GM23248 (cell line): ENCODE data around the gene COG5. TPM values are rescaled to one million over a fixed set of nuclear protein-coding genes. Genes with fewer than 3 reads are reported as not detected.

ENCODE experiments used
- DNase-seq: peaks from one replicate; pipeline ENCODE4 v3.0.0-alpha.2; 2015
- H2AFZ ChIP-seq: fragments of 200-600 bp; sonication (generic); 2 replicates; pipeline ENCODE4 v1.6.1; 2016; ENCODE audit warnings: antibody characterized with exemption
- H3F3A ChIP-seq: fragments of 200-600 bp; sonication (generic); 2 replicates; pipeline ENCODE4 v1.6.1; 2016; ENCODE audit warnings: mild to moderate bottlenecking, antibody characterized with exemption, mixed run types; ENCODE audit not compliant: insufficient read depth
- H3K27ac ChIP-seq: fragments of 200-600 bp; sonication (generic); 2 replicates; pipeline ENCODE4 v1.5.1; 2016; ENCODE audit warnings: mild to moderate bottlenecking
- H3K27me3 ChIP-seq: fragments of 200-600 bp; sonication (generic); replicated peaks from 2 replicates; pipeline ENCODE4 v1.6.1; 2016; ENCODE audit warnings: mild to moderate bottlenecking; ENCODE audit not compliant: insufficient read depth
- H3K36me3 ChIP-seq: fragments of 200-600 bp; sonication (generic); 2 replicates; pipeline ENCODE4 v1.6.1; 2016; ENCODE audit warnings: low read depth, mild to moderate bottlenecking
- H3K4me1 ChIP-seq: fragments of 200-600 bp; sonication (generic); 2 replicates; pipeline ENCODE4 v1.6.1; 2016; ENCODE audit warnings: mild to moderate bottlenecking; ENCODE audit not compliant: insufficient read depth
- H3K4me2 ChIP-seq: fragments of 200-600 bp; sonication (generic); one replicate; pipeline ENCODE4 v1.6.1; 2016; ENCODE audit warnings: mild to moderate bottlenecking; ENCODE audit not compliant: unreplicated experiment
- H3K4me3 ChIP-seq: fragments of 200-600 bp; sonication (generic); 2 replicates; pipeline ENCODE4 v1.5.1; 2016; ENCODE audit warnings: mild to moderate bottlenecking
- H3K79me2 ChIP-seq: fragments of 200-600 bp; sonication (generic); 2 replicates; pipeline ENCODE4 v1.6.1; 2016; ENCODE audit warnings: mild to moderate bottlenecking; ENCODE audit not compliant: insufficient read depth
- H3K9ac ChIP-seq: fragments of 200-600 bp; sonication (generic); 2 replicates; pipeline ENCODE4 v1.6.1; 2016; ENCODE audit warnings: mild to moderate bottlenecking
- H3K9me2 ChIP-seq: fragments of 200-600 bp; sonication (generic); 2 replicates; pipeline ENCODE4 v1.6.1; 2016; ENCODE audit warnings: mixed run types, mild to moderate bottlenecking, moderate library complexity; ENCODE audit not compliant: insufficient read depth
- H3K9me3 ChIP-seq: fragments of 200-600 bp; sonication (generic); one replicate; pipeline ENCODE4 v1.6.1; 2017; ENCODE audit warnings: low read depth
- H4K20me1 ChIP-seq: fragments of 200-600 bp; sonication (generic); 2 replicates; pipeline ENCODE4 v1.6.0; 2016; ENCODE audit not compliant: insufficient read depth
- EZH2 ChIP-seq: fragments of 200-600 bp; sonication (generic); IDR thresholded peaks from 2 replicates; pipeline ENCODE4 v1.6.1; 2018; ENCODE audit warnings: antibody characterized with exemption, mild to moderate bottlenecking; ENCODE audit not compliant: insufficient read depth, poor library complexity, severe bottlenecking
- EZH2phosphoT487 ChIP-seq: fragments of 200-600 bp; sonication (generic); IDR thresholded peaks from 2 replicates; pipeline ENCODE4 v1.6.1; 2018; ENCODE audit warnings: antibody characterized with exemption, moderate library complexity, mild to moderate bottlenecking, low read depth; ENCODE audit not compliant: insufficient read depth
- WGBS, 2 experiments: methylation state at CpG; one replicate each; pipeline ENCODE4 v1.1.6; 2015 to 2017; ENCODE audit warnings: low lambda C conversion rate in 2 of 2, low coverage in 1 of 2; ENCODE audit errors: missing lambda C conversion rate in 2 of 2; 5-methylcytosine and 5-hydroxymethylcytosine counted together
- in situ Hi-C: fragments of 300-500 bp; cut with MboI; formaldehyde crosslinking; loops from 2 replicates; pipeline ENCODE4 v1.15.0; 2020
- polyA plus RNA-seq: library from polyadenylated mRNA; unstranded; fragments of >200 nt; fragmentation: Nextera tagmentation; extraction: Ambion mirVana; gene quantifications from 2 replicates; pipeline ENCODE4 v1.2.1, GENCODE V29; 2016
- total RNA-seq: library from RNA; depleted of rRNA; stranded (reverse); fragments of >200 nt; shearing (Covaris generic); gene quantifications from 2 replicates; pipeline ENCODE4 v1.2.3, GENCODE V29; 2014

COG5 gene
- total and polyA plus RNA-seq, 2 experiments from 2014 or later: 20.7 to 26.0 TPM

DNA sequence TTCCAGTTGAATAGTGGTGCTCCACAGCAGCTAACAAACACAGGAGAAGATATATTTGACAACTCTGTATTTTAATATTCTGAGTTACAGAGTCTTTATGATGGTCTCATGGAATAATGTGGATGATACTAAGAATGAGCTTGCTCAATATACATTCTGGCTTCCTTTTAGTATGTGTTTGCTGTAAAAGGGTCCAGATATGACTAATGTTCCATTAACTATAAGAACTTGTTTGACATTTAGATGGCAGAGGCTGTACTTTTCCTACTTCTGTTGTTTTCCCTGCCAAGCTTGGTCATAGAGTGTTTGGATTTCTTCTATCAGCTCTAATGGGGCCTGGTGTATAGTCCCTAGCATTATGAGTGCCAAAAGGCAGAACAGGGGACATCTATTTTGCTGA, 155.4 kb downstream of the COG5 start:
- in situ Hi-C loops: no loop called here
- Histone ChIP-seq H3K4me1 (0 out of 2 replicates have a peak, but pooled peaks cover 8% of the 10 kb centered on the region), H3K4me3 (no peak overlapping the region), H3F3A (no peaks in the 10 kb centered on the region), H3K9ac (no peak overlapping the region), H3K27me3 (no peaks in the 10 kb centered on the region), H3K27ac (no peak overlapping the region), H3K9me3 (no peaks in the 10 kb centered on the region), H3K9me2 (no peaks in the 10 kb centered on the region), H3K79me2 (no peaks in the 10 kb centered on the region), H3K4me2 (no peak overlapping the region), H4K20me1 (no peaks in the 10 kb centered on the region), H2AFZ (no peak overlapping the region), H3K36me3 (0 out of 2 replicates have a peak, but pooled peaks cover 3% of the 10 kb centered on the region)
- no peak for DNase-seq
- TF ChIP-seq EZH2 (no peak), EZH2phosphoT487 (no peak)

DNA sequence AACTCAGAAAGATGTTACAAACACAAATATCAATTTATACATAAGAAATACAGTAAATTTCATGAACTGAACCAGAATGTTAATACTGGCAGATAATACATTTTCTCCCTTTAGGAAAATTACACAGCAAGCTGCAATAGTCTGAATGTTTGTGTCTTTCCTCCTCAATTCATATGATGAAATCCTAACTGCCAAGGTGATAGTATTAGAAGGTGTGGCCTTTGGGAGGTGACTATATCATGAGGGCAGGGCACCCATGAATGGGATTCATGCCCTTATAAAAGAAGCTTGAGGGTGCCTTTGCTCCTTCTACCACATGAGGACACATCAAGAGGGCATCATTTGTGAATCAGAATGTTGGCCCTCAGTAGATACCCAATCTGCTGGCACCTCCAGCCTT, 158.2 kb downstream of the COG5 start:
- Histone ChIP-seq H2AFZ (no peak overlapping the region), H3K27ac (no peak overlapping the region), H3F3A (no peaks in the 10 kb centered on the region), H3K4me3 (no peak overlapping the region), H3K9ac (no peak overlapping the region), H3K36me3 (no peaks in the 10 kb centered on the region), H3K9me3 (no peaks in the 10 kb centered on the region), H3K27me3 (no peaks in the 10 kb centered on the region), H3K4me2 (no peak overlapping the region), H3K9me2 (no peaks in the 10 kb centered on the region), H3K4me1 (0 out of 2 replicates have a peak, but pooled peaks cover 8% of the 10 kb centered on the region), H4K20me1 (no peaks in the 10 kb centered on the region), H3K79me2 (no peaks in the 10 kb centered on the region)
- TF ChIP-seq EZH2 (no peak), EZH2phosphoT487 (no peak)
- in situ Hi-C loops: no loop called here
- no peak for DNase-seq

DNA sequence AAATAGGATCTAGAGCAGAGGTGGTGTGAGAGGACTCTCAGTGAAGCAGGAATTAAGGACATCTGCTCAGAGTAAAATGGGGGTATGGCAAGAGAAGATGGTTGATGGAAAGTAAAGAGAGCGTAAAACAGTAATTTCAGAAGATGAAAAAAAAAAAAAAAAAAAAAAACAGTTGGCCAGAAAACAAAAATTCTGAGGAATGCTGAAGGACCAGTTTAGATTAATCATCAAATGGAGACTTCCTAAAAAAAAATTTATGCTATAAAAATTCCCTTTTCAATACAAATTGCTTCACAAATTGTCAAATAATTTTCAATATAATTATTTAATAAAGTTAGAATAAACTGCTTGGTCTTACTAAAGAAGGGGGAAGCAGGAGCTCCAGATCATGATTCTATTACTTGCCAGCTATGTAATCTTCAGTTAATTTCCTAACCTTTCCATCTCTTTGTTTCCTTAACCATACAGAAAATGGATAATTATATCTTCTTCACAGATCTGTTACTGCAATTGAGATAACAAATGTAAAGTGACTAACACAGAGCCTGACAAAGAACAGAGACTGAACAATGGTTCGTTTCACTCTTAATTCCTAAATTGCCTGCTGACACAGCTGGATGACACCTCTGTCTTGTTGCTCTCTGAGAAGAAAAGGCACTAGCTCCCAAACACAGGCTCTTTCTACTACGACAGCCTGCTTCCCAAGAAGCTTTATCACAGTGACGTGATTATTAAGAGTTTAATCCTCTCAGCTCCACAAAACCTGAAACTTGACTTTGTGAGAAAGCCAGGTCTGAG, 158.8 kb downstream of the COG5 start:
- no peaks in the 10 kb centered on the region for H3K9me3 ChIP-seq
- no peak overlapping the region for H3K4me3 ChIP-seq
- no peaks in the 10 kb centered on the region for H3K9me2 ChIP-seq
- no peak overlapping the region for H2AFZ ChIP-seq
- no peak for TF ChIP-seq EZH2phosphoT487
- no peak for TF ChIP-seq EZH2
- no peak overlapping the region for H3K9ac ChIP-seq
- DNase-seq: no peak
- H3K27ac ChIP-seq: no peak overlapping the region
- WGBS, 2 experiments: 82 to 86% methylated on average over 4 of the region's 4 CpGs
- H3K27me3 ChIP-seq: no peaks in the 10 kb centered on the region
- H3K4me2 ChIP-seq: no peak overlapping the region
- H4K20me1 ChIP-seq: no peaks in the 10 kb centered on the region
- H3F3A ChIP-seq: no peaks in the 10 kb centered on the region
- 0 out of 2 replicates have a peak, but pooled peaks cover 8% of the 10 kb centered on the region for H3K4me1 ChIP-seq
- in situ Hi-C loops: no loop called here
- H3K36me3 ChIP-seq: no peaks in the 10 kb centered on the region
- H3K79me2 ChIP-seq: no peaks in the 10 kb centered on the region

DNA sequence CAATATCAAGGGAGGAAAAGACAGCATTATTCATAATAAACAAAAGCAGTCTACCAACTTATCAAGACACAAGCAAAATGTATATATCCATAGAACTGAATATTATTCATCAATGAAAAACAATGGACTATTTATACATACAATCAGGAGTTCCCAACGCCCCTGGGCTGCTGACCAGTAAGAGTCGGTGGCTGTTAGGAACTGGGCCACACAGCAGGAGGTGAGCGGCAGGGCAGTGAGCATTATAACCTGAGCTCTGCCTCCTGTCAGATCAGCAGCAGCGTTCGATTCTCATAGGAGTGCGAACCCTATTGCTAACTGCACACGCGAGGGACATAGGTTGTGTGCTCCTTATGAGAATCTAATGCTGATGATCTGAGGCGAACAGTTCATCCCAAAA, 165.6 kb downstream of the COG5 start:
- Histone ChIP-seq H3K27ac (no peak overlapping the region), H3K9me2 (no peaks in the 10 kb centered on the region), H3K9me3 (no peaks in the 10 kb centered on the region), H3K4me2 (no peak overlapping the region), H3F3A (peaks cover 10% of the 10 kb centered on the region; the same call in 1 of the 2 replicates), H3K36me3 (no peaks in the 10 kb centered on the region), H3K4me1 (peaks cover 12% of the 10 kb centered on the region), H4K20me1 (no peaks in the 10 kb centered on the region), H3K27me3 (no peaks in the 10 kb centered on the region), H3K79me2 (no peaks in the 10 kb centered on the region), H3K9ac (no peak overlapping the region), H3K4me3 (no peak overlapping the region), H2AFZ (no peak overlapping the region)
- in situ Hi-C loops: no loop called here
- no peak for DNase-seq
- TF ChIP-seq EZH2phosphoT487 (no peak), EZH2 (no peak)
- WGBS, 2 experiments: 95 to 98% methylated on average over 9 of the region's 9 CpGs
